HUES6 (cell line): ENCODE data around the gene CBL.
"Not testable (repeated sequence)": the region's sequence is repeated elsewhere in the genome, so short reads cannot be mapped to it uniquely, and the experiment has no call there.

Experiments
- H3K27ac ChIP-seq: 2 replicates; pipeline ENCODE4 v1.7.0; 2013; ENCODE audit warnings: low read depth, mild to moderate bottlenecking, low read length, inconsistent platforms
- H3K27me3 ChIP-seq: 2 replicates; pipeline ENCODE4 v1.6.1; 2013; ENCODE audit warnings: low read length; ENCODE audit not compliant: control insufficient read depth, insufficient read depth
- H3K36me3 ChIP-seq: 2 replicates; pipeline ENCODE4 v1.6.1; 2013; ENCODE audit warnings: low read length; ENCODE audit not compliant: control insufficient read depth, insufficient read depth
- H3K4me1 ChIP-seq: 2 replicates; pipeline ENCODE4 v1.6.1; 2013; ENCODE audit warnings: low read length; ENCODE audit not compliant: control insufficient read depth, insufficient read depth
- H3K4me3 ChIP-seq: 2 replicates; pipeline ENCODE4 v1.5.1; 2013; ENCODE audit warnings: low read depth, low read length
- H3K9ac ChIP-seq: one replicate; pipeline ENCODE4 v1.6.1; 2013; ENCODE audit warnings: mild to moderate bottlenecking, low read length
- H3K9me3 ChIP-seq: 2 replicates; pipeline ENCODE4 v1.6.1; 2013; ENCODE audit warnings: low read depth, low read length; ENCODE audit not compliant: control insufficient read depth, insufficient read depth

Gene CBL

DNA sequence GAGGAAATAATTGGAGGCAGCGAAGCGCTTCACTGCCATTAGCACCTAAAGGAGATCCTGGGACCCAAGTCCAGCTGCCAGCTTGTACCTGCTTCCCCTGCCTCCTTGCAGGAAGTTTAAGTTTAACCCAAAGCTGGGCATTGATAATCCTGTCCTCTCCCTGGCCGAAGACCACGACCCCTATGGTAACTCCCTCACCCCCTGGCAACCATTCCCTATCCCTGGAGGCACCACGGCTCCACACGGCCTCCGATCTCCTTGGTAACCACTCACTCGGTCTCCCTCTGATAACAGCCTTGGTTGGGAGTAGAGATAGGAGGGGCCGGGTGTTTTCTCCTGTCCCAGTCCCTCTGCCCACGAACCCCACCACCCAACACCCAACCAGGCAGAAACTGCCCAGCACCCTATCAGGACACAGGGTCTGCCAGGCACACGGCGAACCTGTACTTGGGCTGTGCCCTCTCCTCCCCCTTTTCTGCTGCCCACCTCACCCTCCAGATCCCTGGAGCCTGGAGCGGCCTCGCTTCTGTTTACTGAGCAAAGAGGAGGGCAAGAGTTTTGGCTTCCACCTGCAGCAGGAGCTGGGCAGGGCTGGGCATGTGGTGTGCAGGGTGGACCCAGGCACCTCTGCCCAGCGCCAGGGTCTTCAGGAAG lies 20.0 kb upstream of the CBL start:
- Histone ChIP-seq H3K27me3 (no peaks in the 10 kb centered on the region), H3K36me3 (0 out of 2 replicates have a peak, but pooled peaks cover 2% of the 10 kb centered on the region), H3K27ac (no peak overlapping the region), H3K9me3 (no peaks in the 10 kb centered on the region), H3K9ac (no peak overlapping the region), H3K4me3 (no peak overlapping the region), H3K4me1 (0 out of 2 replicates have a peak, but pooled peaks cover 5% of the 10 kb centered on the region)

DNA sequence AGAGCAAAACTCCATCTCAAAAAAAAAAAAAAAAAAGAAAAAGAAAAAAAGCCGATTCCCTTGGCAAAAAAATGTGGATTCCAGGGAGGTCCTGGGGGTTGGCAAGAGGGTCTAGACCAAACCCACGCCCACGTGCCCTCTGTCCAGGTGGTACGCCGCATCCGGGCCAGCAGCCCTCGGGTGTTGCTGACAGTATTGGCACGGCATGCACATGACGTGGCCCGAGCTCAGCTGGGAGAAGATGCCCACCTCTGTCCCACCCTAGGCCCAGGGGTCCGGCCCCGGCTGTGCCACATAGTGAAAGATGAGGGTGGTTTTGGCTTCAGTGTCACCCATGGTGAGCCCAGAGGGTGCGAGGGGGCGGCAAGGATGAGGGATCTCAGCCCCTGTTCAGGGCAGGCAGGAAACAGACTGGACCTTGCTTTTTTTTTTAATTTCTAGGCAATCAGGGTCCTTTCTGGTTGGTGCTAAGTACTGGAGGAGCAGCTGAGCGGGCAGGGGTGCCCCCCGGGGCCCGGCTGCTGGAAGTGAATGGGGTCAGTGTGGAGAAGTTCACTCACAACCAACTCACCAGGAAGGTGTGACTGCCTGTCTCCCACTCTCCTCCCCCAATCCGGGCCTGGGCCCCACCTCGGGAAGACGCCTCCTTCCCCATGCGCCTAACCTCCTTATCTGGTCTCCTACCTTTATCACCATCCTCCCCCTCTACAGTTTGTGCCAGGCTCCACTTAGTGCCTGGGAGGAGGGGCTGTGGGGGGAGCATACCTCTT lies 18.8 kb upstream of the CBL start:
- Histone ChIP-seq H3K27me3 (no peaks in the 10 kb centered on the region), H3K27ac (no peak overlapping the region), H3K4me1 (0 out of 2 replicates have a peak, but pooled peaks cover 5% of the 10 kb centered on the region), H3K36me3 (no peaks in the 10 kb centered on the region), H3K9ac (no peak overlapping the region), H3K4me3 (no peak overlapping the region), H3K9me3 (no peaks in the 10 kb centered on the region)

DNA sequence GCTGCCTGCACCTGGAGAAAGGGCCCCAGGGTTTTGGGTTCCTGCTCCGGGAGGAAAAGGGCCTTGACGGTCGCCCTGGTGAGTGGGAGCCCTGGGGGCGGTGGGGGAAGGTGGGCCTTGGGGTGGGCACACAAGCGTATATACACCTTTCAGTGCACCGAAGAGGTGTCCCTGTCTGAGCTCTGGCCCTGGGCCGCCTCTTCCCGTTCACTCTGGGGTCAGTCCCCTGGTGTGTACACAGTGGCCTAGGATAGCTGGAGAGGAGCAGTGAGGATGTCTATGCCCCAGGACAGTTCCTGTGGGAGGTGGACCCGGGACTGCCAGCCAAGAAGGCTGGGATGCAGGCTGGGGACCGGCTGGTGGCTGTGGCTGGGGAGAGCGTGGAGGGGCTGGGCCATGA lies 18.1 kb upstream of the CBL start:
- no peaks in the 10 kb centered on the region for H3K27me3 ChIP-seq
- H3K4me1 ChIP-seq: 0 out of 2 replicates have a peak, but pooled peaks cover 5% of the 10 kb centered on the region
- no peaks in the 10 kb centered on the region for H3K9me3 ChIP-seq
- no peak overlapping the region for H3K27ac ChIP-seq
- H3K4me3 ChIP-seq: no peak overlapping the region
- H3K9ac ChIP-seq: no peak overlapping the region
- H3K36me3 ChIP-seq: no peaks in the 10 kb centered on the region

DNA sequence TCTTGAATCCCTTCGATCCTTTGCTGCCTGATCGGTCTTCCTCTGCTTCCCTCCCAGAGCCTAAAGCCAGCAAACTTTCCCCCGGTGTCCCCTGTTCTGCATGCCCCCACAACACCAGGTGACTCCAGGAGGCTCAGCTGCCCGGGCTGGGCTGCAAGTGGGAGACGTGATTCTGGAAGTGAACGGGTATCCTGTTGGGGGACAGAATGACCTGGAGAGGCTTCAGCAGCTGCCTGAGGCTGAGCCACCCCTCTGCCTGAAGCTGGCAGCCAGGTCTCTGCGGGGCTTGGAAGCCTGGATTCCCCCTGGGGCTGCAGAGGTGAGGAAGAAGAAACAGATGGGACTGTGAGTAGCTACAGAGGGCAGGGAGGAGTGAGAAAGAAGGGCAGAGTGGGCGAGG lies 17.3 kb upstream of the CBL start:
- 0 out of 2 replicates have a peak, but pooled peaks cover 5% of the 10 kb centered on the region for H3K4me1 ChIP-seq
- no peak overlapping the region for H3K9ac ChIP-seq
- H3K36me3 ChIP-seq: no peaks in the 10 kb centered on the region
- no peak overlapping the region for H3K27ac ChIP-seq
- H3K4me3 ChIP-seq: no peak overlapping the region
- no peaks in the 10 kb centered on the region for H3K9me3 ChIP-seq
- H3K27me3 ChIP-seq: no peaks in the 10 kb centered on the region

DNA sequence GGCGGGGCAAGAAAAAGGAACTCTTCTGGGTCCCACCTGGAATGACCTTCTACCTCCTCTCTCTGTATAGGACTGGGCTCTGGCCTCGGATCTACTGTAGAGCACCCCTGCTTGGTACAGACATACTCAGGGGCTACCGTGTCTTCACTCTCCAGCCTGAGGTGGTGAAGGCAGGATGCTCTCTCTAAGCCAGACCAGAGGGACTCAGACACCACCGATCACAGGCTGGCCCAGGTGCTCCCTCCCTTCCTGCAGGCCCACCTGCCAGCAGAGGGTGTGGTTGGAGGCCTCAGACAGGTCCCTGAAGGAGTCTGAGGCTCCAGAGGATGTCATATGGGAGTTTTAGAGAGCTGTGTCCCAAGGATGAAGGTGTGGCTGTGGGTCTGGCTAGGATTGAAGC lies 16.7 kb upstream of the CBL start:
- Histone ChIP-seq H3K9ac (peak overlapping the region; percentile 5), H3K9me3 (no peaks in the 10 kb centered on the region), H3K4me1 (0 out of 2 replicates have a peak, but pooled peaks cover 5% of the 10 kb centered on the region), H3K27me3 (no peaks in the 10 kb centered on the region), H3K4me3 (no peak overlapping the region), H3K27ac (no peak overlapping the region), H3K36me3 (no peaks in the 10 kb centered on the region)

DNA sequence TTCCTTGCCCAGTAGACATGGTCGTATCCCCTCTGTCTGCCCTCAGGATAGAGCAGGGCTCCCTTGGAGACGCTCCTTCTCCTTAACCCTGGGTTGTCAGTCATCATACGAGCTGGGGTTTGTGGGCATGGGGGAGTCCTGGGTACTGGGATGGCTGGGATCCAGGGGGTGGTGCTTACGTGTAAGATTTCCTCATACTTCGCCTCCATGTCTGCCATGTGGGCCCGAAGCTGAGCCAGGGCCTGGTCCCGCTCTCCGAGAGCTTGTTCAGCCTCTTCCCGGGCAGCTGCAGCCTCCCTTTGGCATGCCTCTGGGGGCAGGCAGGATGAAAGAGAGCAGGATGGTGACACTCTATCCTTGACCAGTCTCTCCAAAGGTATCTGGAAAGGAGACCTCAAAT lies 15.6 kb upstream of the CBL start:
- no peaks in the 10 kb centered on the region for H3K36me3 ChIP-seq
- no peak overlapping the region for H3K9ac ChIP-seq
- H3K9me3 ChIP-seq: no peaks in the 10 kb centered on the region
- 0 out of 2 replicates have a peak, but pooled peaks cover 5% of the 10 kb centered on the region for H3K4me1 ChIP-seq
- no peak overlapping the region for H3K27ac ChIP-seq
- no peak overlapping the region for H3K4me3 ChIP-seq
- no peaks in the 10 kb centered on the region for H3K27me3 ChIP-seq

DNA sequence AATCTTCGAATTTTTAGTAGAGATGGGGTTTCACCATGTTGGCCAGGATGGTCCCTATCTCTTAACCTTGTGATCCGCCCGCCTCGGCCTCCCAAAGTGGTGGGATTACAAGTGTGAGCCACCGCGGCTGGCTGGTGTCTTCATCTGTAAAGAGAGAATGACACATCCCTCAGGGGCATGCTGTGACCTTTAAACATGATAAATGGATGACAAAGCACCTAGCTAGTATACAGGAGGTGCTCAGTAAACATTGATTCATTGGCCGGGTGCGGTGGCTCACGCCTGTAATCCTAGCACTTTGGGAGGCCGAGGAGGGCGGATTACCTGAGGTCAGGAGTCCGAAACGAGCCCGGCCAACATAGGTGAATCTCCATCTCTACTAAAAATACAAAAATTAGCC lies 14.9 kb upstream of the CBL start:
- not testable (repeated sequence) for H3K4me1 ChIP-seq, H3K27me3 ChIP-seq, H3K9ac ChIP-seq, H3K36me3 ChIP-seq, H3K4me3 ChIP-seq, H3K9me3 ChIP-seq, H3K27ac ChIP-seq

DNA sequence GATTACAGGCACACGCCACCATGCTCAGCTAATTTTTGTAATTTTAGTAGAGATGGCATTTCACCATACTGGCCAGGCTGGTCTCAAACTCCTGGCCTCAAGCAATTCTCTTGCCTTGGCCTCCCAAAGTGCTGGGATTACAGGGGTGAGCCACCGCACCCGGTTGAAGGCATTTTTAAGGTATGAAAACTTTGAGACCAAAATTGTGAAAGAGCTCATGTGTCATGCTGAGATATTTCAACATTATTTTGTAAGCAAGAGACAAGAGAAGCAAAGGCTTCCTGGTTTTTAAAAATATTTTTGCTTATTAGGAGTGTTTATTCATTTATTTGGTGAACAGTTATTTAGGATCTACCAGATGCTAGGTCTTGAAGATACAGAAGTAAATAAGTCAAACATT lies 14.0 kb upstream of the CBL start:
- Histone ChIP-seq H3K9me3 (no peaks in the 10 kb centered on the region), H3K27me3 (no peaks in the 10 kb centered on the region), H3K36me3 (no peaks in the 10 kb centered on the region), H3K4me3 (no peak overlapping the region), H3K9ac (no peak overlapping the region), H3K27ac (no peak overlapping the region), H3K4me1 (peaks cover 5% of the 10 kb centered on the region; the same call in 1 of the 2 replicates)

DNA sequence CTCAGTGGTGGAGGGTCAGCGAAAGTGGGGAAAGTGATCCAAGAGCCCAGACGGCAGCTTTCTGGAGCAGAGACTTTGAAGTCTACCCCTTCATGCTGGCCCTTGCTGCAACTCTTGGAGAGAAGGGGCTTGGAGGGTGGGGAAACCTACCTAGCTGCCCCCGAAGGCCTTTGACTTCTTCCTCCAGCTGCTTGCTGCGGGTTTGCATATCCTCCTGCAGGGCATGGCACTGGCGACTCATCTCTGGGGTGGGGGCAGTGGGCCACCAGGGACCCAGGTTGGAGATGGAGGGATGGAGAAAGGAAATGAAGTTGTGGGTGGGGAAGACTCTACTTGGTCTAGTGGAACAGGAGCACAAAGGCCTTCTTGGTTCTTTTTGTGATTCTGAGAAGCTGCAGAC lies 13.1 kb upstream of the CBL start:
- Histone ChIP-seq H3K9me3 (no peaks in the 10 kb centered on the region), H3K4me3 (no peak overlapping the region), H3K9ac (no peak overlapping the region), H3K27me3 (no peaks in the 10 kb centered on the region), H3K4me1 (peaks cover 5% of the 10 kb centered on the region; the same call in 1 of the 2 replicates), H3K36me3 (no peaks in the 10 kb centered on the region), H3K27ac (no peak overlapping the region)

DNA sequence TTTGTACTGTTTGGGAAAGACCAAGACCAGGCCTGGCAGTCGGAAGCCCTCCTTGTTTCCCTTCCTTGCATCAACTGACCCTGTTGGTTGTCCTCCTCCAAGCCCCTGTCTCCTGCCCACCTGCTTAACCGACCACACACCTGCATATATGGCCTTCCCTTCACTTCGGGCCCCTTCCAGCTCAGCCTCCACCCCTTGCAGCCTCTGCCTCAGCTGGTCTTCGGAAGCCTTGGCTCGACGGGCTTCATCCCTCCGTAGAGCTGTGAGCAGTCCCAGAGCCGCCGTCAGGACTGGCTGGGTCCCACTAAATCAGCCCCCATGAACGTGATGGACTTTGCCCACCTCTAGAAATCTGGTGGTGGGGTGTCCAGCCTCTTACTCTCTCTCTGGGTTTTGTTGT lies 12.5 kb upstream of the CBL start:
- Histone ChIP-seq H3K4me1 (peaks cover 5% of the 10 kb centered on the region; the same call in 1 of the 2 replicates), H3K36me3 (no peaks in the 10 kb centered on the region), H3K9me3 (no peaks in the 10 kb centered on the region), H3K27me3 (no peaks in the 10 kb centered on the region), H3K4me3 (no peak overlapping the region), H3K27ac (no peak overlapping the region), H3K9ac (no peak overlapping the region)

DNA sequence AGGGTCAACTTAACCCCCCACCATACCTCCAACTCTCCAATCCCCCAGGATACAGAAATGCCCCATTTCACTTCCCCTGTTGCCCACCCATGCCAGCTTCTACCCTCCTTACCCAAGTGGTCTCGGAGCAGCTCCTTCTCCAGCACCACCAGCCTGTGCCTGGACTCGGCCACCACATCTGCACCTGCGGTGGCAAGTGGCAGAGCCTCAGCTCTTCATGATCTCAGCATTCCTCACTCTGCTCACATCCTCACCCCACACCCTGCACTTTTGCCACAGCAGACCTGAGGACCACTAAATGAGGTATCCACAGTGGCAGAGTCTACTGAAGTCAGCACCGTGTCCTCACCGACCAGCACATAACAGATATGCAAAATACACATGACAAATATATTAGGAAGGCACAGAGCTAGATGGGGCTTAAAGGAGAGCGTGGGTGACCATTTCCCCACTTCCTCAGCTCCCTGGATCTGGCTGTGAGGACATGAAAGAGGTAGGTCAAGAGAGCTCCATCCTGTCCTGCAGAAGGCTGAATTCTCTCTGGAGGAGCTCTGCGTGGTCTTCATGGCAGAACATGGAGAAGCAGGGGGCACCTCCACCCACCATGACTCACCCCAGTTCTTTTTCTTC lies 11.2 kb upstream of the CBL start:
- Histone ChIP-seq H3K4me3 (no peak overlapping the region), H3K9ac (no peak overlapping the region), H3K27me3 (no peaks in the 10 kb centered on the region), H3K4me1 (peaks cover 4% of the 10 kb centered on the region), H3K27ac (no peak overlapping the region), H3K9me3 (no peaks in the 10 kb centered on the region), H3K36me3 (no peaks in the 10 kb centered on the region)
